ENCODE measurements around the gene GGCX.
"Not testable (repeated sequence)": the region's sequence is repeated elsewhere in the genome, so short reads cannot be mapped to it uniquely, and the experiment has no call there.

Gene GGCX

GRCh38 chr2:85561280-85562212, at the start of gene GGCX:
GGCX (minus strand) TSS chr2:85561493; CDS start chr2:85561428, 65 bp downstream.
- in situ Hi-C loops (cut with MboI; ENCODE audit: low sequenced_read_pairs, unreplicated experiment) = no loop called here
- TF ChIP-seq CTCF (IDR thresholded peaks at IDR 0.05; ENCODE audit: borderline replicate concordance, control extremely low read depth, extremely low read depth, insufficient read depth, missing control alignments) = no peak
- DNase-seq (ENCODE audit: low spot score) = peak; percentile 96

- in situ Hi-C loops (cut with MboI; ENCODE audit: low sequenced_read_pairs, unreplicated experiment) = no loop called here
- no peak for TF ChIP-seq CTCF (IDR thresholded peaks at IDR 0.05; ENCODE audit: borderline replicate concordance, control extremely low read depth, extremely low read depth, insufficient read depth, missing control alignments)
- DNase-seq (ENCODE audit: low spot score) = no peak
Measured at GRCh38 chr2:85607268-85608215, 46.2 kb upstream of the GGCX start.

DNA sequence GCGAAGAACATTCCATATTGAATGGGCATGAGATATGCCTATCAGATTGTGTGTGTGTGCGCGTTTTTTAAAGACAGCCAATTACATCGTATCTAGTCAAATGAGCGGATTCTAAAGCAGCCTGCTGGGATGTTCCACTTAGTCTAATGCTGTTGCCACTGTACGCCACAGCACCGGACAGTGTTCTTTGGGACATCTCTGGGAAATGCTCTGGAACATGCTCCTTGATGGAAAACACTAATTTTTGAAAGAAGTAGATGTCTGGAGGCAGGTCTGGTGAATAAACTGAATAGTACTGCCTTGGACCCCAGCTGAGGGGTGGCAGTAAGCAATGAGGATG, 44.8 kb upstream of the GGCX start:
- in situ Hi-C loops (cut with MboI; ENCODE audit: low sequenced_read_pairs, unreplicated experiment) = no loop called here
- TF ChIP-seq CTCF (IDR thresholded peaks at IDR 0.05; ENCODE audit: borderline replicate concordance, control extremely low read depth, extremely low read depth, insufficient read depth, missing control alignments) = no peak
- no peak for DNase-seq (ENCODE audit: low spot score)

GRCh38 chr2:85605406-85606115, 44.3 kb upstream of the GGCX start:
- TF ChIP-seq CTCF (IDR thresholded peaks at IDR 0.05; ENCODE audit: borderline replicate concordance, control extremely low read depth, extremely low read depth, insufficient read depth, missing control alignments) = no peak
- in situ Hi-C loops (cut with MboI; ENCODE audit: low sequenced_read_pairs, unreplicated experiment) = no loop called here
- no peak for DNase-seq (ENCODE audit: low spot score)

- in situ Hi-C loops (cut with MboI; ENCODE audit: low sequenced_read_pairs, unreplicated experiment) = no loop called here
- no peak for DNase-seq (ENCODE audit: low spot score)
- no peak for TF ChIP-seq CTCF (IDR thresholded peaks at IDR 0.05; ENCODE audit: borderline replicate concordance, control extremely low read depth, extremely low read depth, insufficient read depth, missing control alignments)
Measured at GRCh38 chr2:85604568-85605339, 43.5 kb upstream of the GGCX start.

GRCh38 chr2:85604133-85604444, 42.8 kb upstream of the GGCX start:
- in situ Hi-C loops (cut with MboI; ENCODE audit: low sequenced_read_pairs, unreplicated experiment); DNase-seq (ENCODE audit: low spot score): not testable (repeated sequence)

Measured in GM13976 (cell line).